HepG2 (cell line): ENCODE measurements around the gene ELL. TPM values are rescaled to one million over a fixed set of nuclear protein-coding genes. Genes with fewer than 3 reads are reported as not detected.

Experiments used
- DNMT3B ChIP-seq: conservative IDR thresholded peaks from 2 replicates; pipeline ENCODE4 v1.6.1; 2016; ENCODE audit warnings: missing biosample characterization, control low read depth
- HNRNPH1 ChIP-seq: fragments of 200-400 bp; formaldehyde crosslinking; optimal IDR thresholded peaks from 2 replicates; pipeline ENCODE3; 2017; ENCODE audit warnings: mild to moderate bottlenecking, low read depth, low read length
- REXO4 ChIP-seq: sonication (generic); formaldehyde crosslinking; IDR thresholded peaks from 2 replicates; pipeline ENCODE4 v1.8.0; 2022; ENCODE audit warnings: missing genetic modification reagents, mild to moderate bottlenecking, borderline replicate concordance
- STAT6 ChIP-seq: sonication (generic); formaldehyde crosslinking; IDR thresholded peaks from 2 replicates; pipeline ENCODE4 v1.4.0; 2020; ENCODE audit warnings: missing genetic modification reagents, mild to moderate bottlenecking, borderline replicate concordance
- ZHX2 ChIP-seq, 2 experiments: sonication (generic) in 1 of 2; formaldehyde crosslinking in 1 of 2; IDR thresholded peaks; 2 replicates each; pipeline versions ENCODE4 v1.6.1 to v1.9.0; 2014 to 2022; ENCODE audit warnings: antibody characterized with exemption in 1 of 2, borderline replicate concordance in 1 of 2, inconsistent platforms in 1 of 2, low read depth in 1 of 2, missing genetic modification reagents in 1 of 2
- ZMYM2 ChIP-seq: sonication (generic); formaldehyde crosslinking; IDR thresholded peaks from 2 replicates; pipeline ENCODE4 v1.8.0; 2022; ENCODE audit warnings: mild to moderate bottlenecking, missing genetic modification reagents
- ZNF136 ChIP-seq: sonication (generic); formaldehyde crosslinking; IDR thresholded peaks from 2 replicates; pipeline ENCODE4 v1.8.1; 2022; ENCODE audit warnings: low read depth, mild to moderate bottlenecking, moderate library complexity, missing genetic modification reagents
- ZNF17 ChIP-seq: sonication (generic); formaldehyde crosslinking; IDR thresholded peaks from 2 replicates; pipeline ENCODE4 v1.5.0; 2020; ENCODE audit warnings: mild to moderate bottlenecking, missing genetic modification reagents
- ZNF30 ChIP-seq: sonication (generic); formaldehyde crosslinking; IDR thresholded peaks from 2 replicates; pipeline ENCODE4 v1.5.0; 2020; ENCODE audit warnings: mild to moderate bottlenecking, missing genetic modification reagents
- ZNF383 ChIP-seq: sonication (generic); formaldehyde crosslinking; IDR thresholded peaks from 2 replicates; pipeline ENCODE4 v1.4.0; 2020; ENCODE audit warnings: missing genetic modification reagents, mild to moderate bottlenecking, borderline replicate concordance
- ZNF468 ChIP-seq: sonication (generic); formaldehyde crosslinking; IDR thresholded peaks from 2 replicates; pipeline ENCODE4 v1.8.0; 2022; ENCODE audit warnings: mild to moderate bottlenecking, moderate library complexity, missing genetic modification reagents
- ZNF496 ChIP-seq: sonication (generic); formaldehyde crosslinking; IDR thresholded peaks from 2 replicates; pipeline ENCODE4 v1.8.1; 2023; ENCODE audit warnings: mild to moderate bottlenecking, moderate library complexity, missing genetic modification reagents; ENCODE audit not compliant: insufficient replicate concordance
- ZNF543 ChIP-seq: sonication (generic); formaldehyde crosslinking; IDR thresholded peaks from 2 replicates; pipeline ENCODE4 v1.4.0; 2020; ENCODE audit warnings: mild to moderate bottlenecking, missing genetic modification reagents
- ZNF687 ChIP-seq: sonication (generic); formaldehyde crosslinking; IDR thresholded peaks from 2 replicates; pipeline ENCODE4 v1.5.1; 2020; ENCODE audit warnings: mild to moderate bottlenecking, missing genetic modification reagents, moderate library complexity
- ZSCAN30 ChIP-seq: sonication (generic); formaldehyde crosslinking; IDR thresholded peaks from 2 replicates; pipeline ENCODE4 v1.5.0; 2020; ENCODE audit warnings: mild to moderate bottlenecking, missing genetic modification reagents
- ZZZ3 ChIP-seq: sonication (generic); formaldehyde crosslinking; IDR thresholded peaks from 2 replicates; pipeline ENCODE4 v1.4.0; 2020; ENCODE audit warnings: missing genetic modification reagents, mild to moderate bottlenecking, borderline replicate concordance
- polyA plus RNA-seq, 8 experiments: library from polyadenylated mRNA; depleted of rRNA in 3 of 8; stranded (reverse) in 7 of 8; unstranded in 1 of 8; fragments of >200 nt; fragmentation: Illumina TruSeq in 4 of 8; extraction: Trizol in 4 of 8; gene quantifications; 2 replicates each; pipeline versions ENCODE4 v1.2.1 to v1.2.3, GENCODE V29; 2011 to 2016; ENCODE audit warnings: low read depth in 4 of 8, missing spikeins in 1 of 8, mixed read lengths in 1 of 8; ENCODE audit not compliant: insufficient read depth in 1 of 8
- total RNA-seq, 5 experiments: library from RNA; depleted of rRNA; stranded (reverse); fragments of >200 nt; fragmentation: Illumina TruSeq; extraction: Trizol; gene quantifications; 2 replicates each; pipeline ENCODE4 v1.2.3, GENCODE V29; 2016; ENCODE audit warnings: low read depth in 1 of 5

ELL gene
- total and polyA plus RNA-seq, 2 of the 13 experiments (the other 11 are each of a cell fraction or from before 2014, with no cell fraction given): 3.7 to 5.4 TPM

- TF ChIP-seq STAT6 (CRISPR knock-in tag) (no peak), ZNF543 (CRISPR knock-in tag) (no peak), HNRNPH1 (no peak), ZNF17 (no peak), ZMYM2 (peak; percentile 95), ZNF30 (CRISPR knock-in tag) (no peak), DNMT3B (CRISPR knock-in tag) (no peak), ZHX2 (IDR thresholded peaks at IDR 0.05; ENCODE audit: low read depth) (peak; percentile 83; the same call in 1 of the 2 replicates), ZHX2 (CRISPR knock-in tag; IDR thresholded peaks at IDR 0.05; ENCODE audit: borderline replicate concordance) (no peak), ZZZ3 (no peak), ZNF687 (CRISPR knock-in tag) (peak; percentile 94), ZSCAN30 (CRISPR knock-in tag) (no peak), ZNF136 (CRISPR knock-in tag) (no peak), ZNF496 (CRISPR knock-in tag) (no peak), ZNF468 (CRISPR knock-in tag) (no peak), REXO4 (CRISPR knock-in tag) (no peak), ZNF383 (CRISPR knock-in tag) (no peak)
Observed at GRCh38 chr19:18557411-18558201, 35.7 kb upstream of the ELL start, which contains the start of gene KXD1 (continued).
